HepG2 (cell line): ENCODE data around the gene MST1R. TPM values are rescaled to one million over a fixed set of nuclear protein-coding genes. Genes with fewer than 3 reads are reported as not detected.

Source experiments
- BCL6 ChIP-seq: IDR thresholded peaks from 2 replicates; pipeline ENCODE4 v1.6.1; 2016; ENCODE audit warnings: missing genetic modification reagents, missing compliant biosample characterization
- CREBL2 ChIP-seq: sonication (generic); formaldehyde crosslinking; IDR thresholded peaks from 2 replicates; pipeline ENCODE4 v1.8.1; 2023; ENCODE audit warnings: missing genetic modification reagents, mild to moderate bottlenecking, borderline replicate concordance
- DMAP1 ChIP-seq: IDR thresholded peaks from 2 replicates; pipeline ENCODE4 v1.6.1; 2016
- HDAC1 ChIP-seq: sonication (generic); formaldehyde crosslinking; IDR thresholded peaks from 2 replicates; pipeline ENCODE4 v1.5.1; 2020; ENCODE audit warnings: mild to moderate bottlenecking, missing genetic modification reagents
- HNRNPUL1 ChIP-seq: fragments of 200-400 bp; formaldehyde crosslinking; IDR thresholded peaks from 2 replicates; pipeline ENCODE4 v1.6.1; 2017; ENCODE audit warnings: low read depth, mild to moderate bottlenecking, low read length, moderate library complexity
- HOXD1 ChIP-seq: sonication (generic); formaldehyde crosslinking; IDR thresholded peaks from 2 replicates; pipeline ENCODE4 v1.5.0; 2020; ENCODE audit warnings: missing genetic modification reagents
- KLF16 ChIP-seq, 2 experiments: sonication (generic) in 1 of 2; formaldehyde crosslinking in 1 of 2; IDR thresholded peaks; 2 replicates each; pipeline versions ENCODE4 v1.6.1 to v1.8.0; 2016 to 2023; ENCODE audit warnings: missing genetic modification reagents in 2 of 2, missing compliant biosample characterization in 1 of 2
- MAX ChIP-seq: IDR thresholded peaks from 2 replicates; pipeline ENCODE4 v1.6.1; 2012; ENCODE audit warnings: inconsistent platforms
- MLX ChIP-seq: IDR thresholded peaks from 2 replicates; pipeline ENCODE4 v1.6.1; 2016
- MXD4 ChIP-seq: IDR thresholded peaks from 2 replicates; pipeline ENCODE4 v1.6.1; 2016; ENCODE audit warnings: mild to moderate bottlenecking, missing biosample characterization, missing genetic modification reagents
- MYC ChIP-seq: sonication (generic); formaldehyde crosslinking; IDR thresholded peaks from 2 replicates; pipeline ENCODE4 v1.9.0; 2021; ENCODE audit warnings: missing genetic modification reagents, borderline replicate concordance
- NFIC ChIP-seq: IDR thresholded peaks from 2 replicates; pipeline ENCODE4 v1.6.1; 2012; ENCODE audit warnings: mild to moderate bottlenecking, low read length, inconsistent platforms
- TFDP1 ChIP-seq: IDR thresholded peaks from 2 replicates; pipeline ENCODE4 v1.6.1; 2016; ENCODE audit warnings: missing compliant biosample characterization, missing genetic modification reagents, borderline replicate concordance
- TOPORS ChIP-seq: sonication (generic); formaldehyde crosslinking; IDR thresholded peaks from 2 replicates; pipeline ENCODE4 v1.8.0; 2023; ENCODE audit warnings: mild to moderate bottlenecking, missing genetic modification reagents
- ZBTB44 ChIP-seq: sonication (generic); formaldehyde crosslinking; IDR thresholded peaks from 2 replicates; pipeline ENCODE4 v1.4.0; 2020; ENCODE audit warnings: missing genetic modification reagents
- ZFY ChIP-seq: sonication (generic); formaldehyde crosslinking; IDR thresholded peaks from 2 replicates; pipeline ENCODE4 v1.4.0; 2020; ENCODE audit warnings: missing genetic modification reagents
- ZMYM4 ChIP-seq: sonication (generic); formaldehyde crosslinking; IDR thresholded peaks from 2 replicates; pipeline ENCODE4 v1.8.1; 2023; ENCODE audit warnings: mild to moderate bottlenecking, missing genetic modification reagents
- ZNF264 ChIP-seq: sonication (generic); formaldehyde crosslinking; IDR thresholded peaks from 2 replicates; pipeline ENCODE4 v1.4.0; 2020; ENCODE audit warnings: missing genetic modification reagents
- ZNF557 ChIP-seq: sonication (generic); formaldehyde crosslinking; IDR thresholded peaks from 2 replicates; pipeline ENCODE4 v1.4.0; 2020; ENCODE audit warnings: missing genetic modification reagents
- ZNF629 ChIP-seq: sonication (generic); formaldehyde crosslinking; conservative IDR thresholded peaks from 2 replicates; pipeline ENCODE4 v1.5.0; 2020; ENCODE audit warnings: missing genetic modification reagents
- ZNF644 ChIP-seq: IDR thresholded peaks from 2 replicates; pipeline ENCODE4 v1.6.1; 2016; ENCODE audit warnings: low read depth
- ZNF687 ChIP-seq: sonication (generic); formaldehyde crosslinking; IDR thresholded peaks from 2 replicates; pipeline ENCODE4 v1.5.1; 2020; ENCODE audit warnings: mild to moderate bottlenecking, missing genetic modification reagents, moderate library complexity
- polyA plus RNA-seq, 8 experiments: library from polyadenylated mRNA; depleted of rRNA in 3 of 8; stranded (reverse) in 7 of 8; unstranded in 1 of 8; fragments of >200 nt; fragmentation: Illumina TruSeq in 4 of 8; extraction: Trizol in 4 of 8; gene quantifications; 2 replicates each; pipeline versions ENCODE4 v1.2.1 to v1.2.3, GENCODE V29; 2011 to 2016; ENCODE audit warnings: low read depth in 4 of 8, missing spikeins in 1 of 8, mixed read lengths in 1 of 8; ENCODE audit not compliant: insufficient read depth in 1 of 8
- total RNA-seq, 5 experiments: library from RNA; depleted of rRNA; stranded (reverse); fragments of >200 nt; fragmentation: Illumina TruSeq; extraction: Trizol; gene quantifications; 2 replicates each; pipeline ENCODE4 v1.2.3, GENCODE V29; 2016; ENCODE audit warnings: low read depth in 1 of 5

Gene MST1R
- total and polyA plus RNA-seq, 2 of the 13 experiments (the other 11 are each of a cell fraction or from before 2014, with no cell fraction given): 0.11 to 0.77 TPM

GRCh38 chr3:49844464-49845183, 59.0 kb downstream of the MST1R start (continued):
- TF ChIP-seq ZBTB44 (CRISPR knock-in tag) (0 out of 2 replicates have a peak, but pooled peaks have one; percentile 34), BCL6 (peak; percentile 59), ZNF644 (peak; percentile 83; the same call in 1 of the 2 replicates), MYC (peak; percentile 81), NFIC (no peak), HDAC1 (peak; percentile 60), MXD4 (CRISPR knock-in tag) (0 out of 2 replicates have a peak, but pooled peaks have one; percentile 52), MAX (peak; percentile 96), TFDP1 (CRISPR knock-in tag) (peak; percentile 70; the same call in 1 of the 2 replicates), HOXD1 (CRISPR knock-in tag) (peak; percentile 62; the same call in 1 of the 2 replicates), ZNF264 (CRISPR knock-in tag) (0 out of 2 replicates have a peak, but pooled peaks have one; percentile 21), DMAP1 (CRISPR knock-in tag) (peak; percentile 71; the same call in 1 of the 2 replicates), ZFY (CRISPR knock-in tag) (peak; percentile 89), TOPORS (peak; percentile 43; the same call in 1 of the 2 replicates), ZMYM4 (CRISPR knock-in tag) (peak; percentile 75), KLF16 (CRISPR knock-in tag; IDR thresholded peaks at IDR 0.05) (peak in 1 of 2 experiments; percentile 23; a peak in 1 of 4 replicates), ZNF557 (CRISPR knock-in tag) (0 out of 2 replicates have a peak, but pooled peaks have one; percentile 57), ZNF687 (CRISPR knock-in tag) (peak; percentile 64), CREBL2 (CRISPR knock-in tag) (no peak), HNRNPUL1 (no peak), ZNF629 (CRISPR knock-in tag) (no peak), MLX (CRISPR knock-in tag) (peak; percentile 60; the same call in 1 of the 2 replicates)
